DMS153 (cell line): ENCODE results near the gene DOC2B.
"Not testable (repeated sequence)": the region's sequence is repeated elsewhere in the genome, so short reads cannot be mapped to it uniquely, and the experiment has no call there.

ENCODE experiments used
- DNase-seq: peaks from one replicate; lab custom pipeline; 2025; lab: John Stamatoyannopoulos, UW

DOC2B gene

GRCh38 chr17:210402-210801 lies 29.0 kb upstream of the DOC2B start:
- DNase-seq = no peak

- DNase-seq = no peak
Measured at GRCh38 chr17:208429-208828, 27.0 kb upstream of the DOC2B start.

GRCh38 chr17:207775-208174 lies 26.3 kb upstream of the DOC2B start:
- no peak for DNase-seq

- DNase-seq = no peak
Measured at GRCh38 chr17:206941-207560, 25.6 kb upstream of the DOC2B start.

- DNase-seq = not testable (repeated sequence)
Measured at GRCh38 chr17:206484-206883, 25.0 kb upstream of the DOC2B start.

GRCh38 chr17:205817-206216 lies 24.4 kb upstream of the DOC2B start:
- no peak for DNase-seq

GRCh38 chr17:205148-205669 lies 23.8 kb upstream of the DOC2B start:
- DNase-seq = no peak

- no peak for DNase-seq
Measured at GRCh38 chr17:204427-205147, 23.1 kb upstream of the DOC2B start.

- no peak for DNase-seq
Measured at GRCh38 chr17:202501-202951, 21.1 kb upstream of the DOC2B start.

- DNase-seq = not testable (repeated sequence)
Measured at GRCh38 chr17:201736-202135, 20.3 kb upstream of the DOC2B start.

GRCh38 chr17:201257-201656 lies 19.8 kb upstream of the DOC2B start:
- DNase-seq = not testable (repeated sequence)

GRCh38 chr17:200586-200985 lies 19.1 kb upstream of the DOC2B start:
- no peak for DNase-seq

- DNase-seq = no peak
Measured at GRCh38 chr17:199806-200545, 18.5 kb upstream of the DOC2B start.

GRCh38 chr17:199191-199604 lies 17.7 kb upstream of the DOC2B start:
- DNase-seq = no peak

- DNase-seq = not testable (repeated sequence)
Measured at GRCh38 chr17:198225-198624, 16.8 kb upstream of the DOC2B start.

GRCh38 chr17:197352-197751 lies 15.9 kb upstream of the DOC2B start:
- no peak for DNase-seq

GRCh38 chr17:194828-195602 lies 13.6 kb upstream of the DOC2B start:
- DNase-seq = no peak

GRCh38 chr17:193841-194806 lies 12.7 kb upstream of the DOC2B start:
- no peak for DNase-seq

- DNase-seq = no peak
Measured at GRCh38 chr17:193426-193810, 12.0 kb upstream of the DOC2B start.

GRCh38 chr17:192666-193425 lies 11.4 kb upstream of the DOC2B start:
- no peak for DNase-seq
